Karpas-422 (cell line): ENCODE measurements around the gene ISLR. TPM values are rescaled to one million over a fixed set of nuclear protein-coding genes. Genes with fewer than 3 reads are reported as not detected.

Source experiments
- DNase-seq: peaks from one replicate; pipeline ENCODE4 v3.0.0-alpha.2; 2015
- H2AFZ ChIP-seq: fragments of 200-600 bp; sonication (generic); 2 replicates; pipeline ENCODE4 v1.6.1; 2014; ENCODE audit warnings: antibody characterized with exemption, low read length, mixed read lengths
- H3K27ac ChIP-seq: fragments of 200-600 bp; sonication (generic); 2 replicates; pipeline ENCODE4 v1.5.1; 2014; ENCODE audit warnings: mild to moderate bottlenecking, low read length, moderate library complexity
- H3K27me3 ChIP-seq: fragments of 200-600 bp; sonication (generic); 2 replicates; pipeline ENCODE4 v1.6.1; 2014; ENCODE audit warnings: low read length, mixed read lengths
- H3K36me3 ChIP-seq: fragments of 200-600 bp; sonication (generic); 2 replicates; pipeline ENCODE4 v1.6.1; 2014; ENCODE audit warnings: low read length, mixed read lengths; ENCODE audit not compliant: insufficient read depth
- H3K4me1 ChIP-seq: fragments of 200-600 bp; sonication (generic); 2 replicates; pipeline ENCODE4 v1.6.1; 2014; ENCODE audit warnings: mild to moderate bottlenecking, low read length, mixed read lengths
- H3K4me2 ChIP-seq: fragments of 200-600 bp; sonication (generic); 2 replicates; pipeline ENCODE4 v1.6.1; 2014; ENCODE audit warnings: low read length, low read depth, mild to moderate bottlenecking; ENCODE audit not compliant: poor library complexity, severe bottlenecking
- H3K4me3 ChIP-seq: fragments of 200-600 bp; sonication (generic); 2 replicates; pipeline ENCODE4 v1.5.1; 2014; ENCODE audit warnings: mild to moderate bottlenecking, antibody characterized with exemption, low read length, mixed read lengths
- H3K79me2 ChIP-seq: fragments of 200-600 bp; sonication (generic); 2 replicates; pipeline ENCODE4 v1.6.1; 2014; ENCODE audit warnings: mild to moderate bottlenecking, low read length, mixed read lengths
- H3K9ac ChIP-seq: fragments of 200-600 bp; sonication (generic); 2 replicates; pipeline ENCODE4 v1.6.0; 2014; ENCODE audit warnings: low read length
- H3K9me2 ChIP-seq: fragments of 200-600 bp; sonication (generic), shearing (Covaris generic); replicated peaks from 2 replicates; pipeline ENCODE4 v1.6.0; 2014; ENCODE audit warnings: mild to moderate bottlenecking, low read length, moderate library complexity; ENCODE audit not compliant: insufficient read depth
- H3K9me3 ChIP-seq: fragments of 300-700, 200-600 bp; sonication (generic); 2 replicates; pipeline ENCODE4 v1.6.1; 2014; ENCODE audit warnings: low read length, mixed read lengths
- H4K20me1 ChIP-seq: fragments of 200-600 bp; sonication (generic); 2 replicates; pipeline ENCODE4 v1.6.1; 2014; ENCODE audit warnings: mild to moderate bottlenecking, antibody characterized with exemption, low read length, low read depth; ENCODE audit not compliant: insufficient read depth
- total RNA-seq: library from RNA; depleted of rRNA; stranded (reverse); fragments of >200 nt; shearing (Covaris generic); gene quantifications from 2 replicates; pipeline ENCODE4 v1.2.3, GENCODE V29; 2014; ENCODE audit warnings: low replicate concordance

Gene ISLR
- total RNA-seq, 1 experiment from 2014 or later = not detected

DNA sequence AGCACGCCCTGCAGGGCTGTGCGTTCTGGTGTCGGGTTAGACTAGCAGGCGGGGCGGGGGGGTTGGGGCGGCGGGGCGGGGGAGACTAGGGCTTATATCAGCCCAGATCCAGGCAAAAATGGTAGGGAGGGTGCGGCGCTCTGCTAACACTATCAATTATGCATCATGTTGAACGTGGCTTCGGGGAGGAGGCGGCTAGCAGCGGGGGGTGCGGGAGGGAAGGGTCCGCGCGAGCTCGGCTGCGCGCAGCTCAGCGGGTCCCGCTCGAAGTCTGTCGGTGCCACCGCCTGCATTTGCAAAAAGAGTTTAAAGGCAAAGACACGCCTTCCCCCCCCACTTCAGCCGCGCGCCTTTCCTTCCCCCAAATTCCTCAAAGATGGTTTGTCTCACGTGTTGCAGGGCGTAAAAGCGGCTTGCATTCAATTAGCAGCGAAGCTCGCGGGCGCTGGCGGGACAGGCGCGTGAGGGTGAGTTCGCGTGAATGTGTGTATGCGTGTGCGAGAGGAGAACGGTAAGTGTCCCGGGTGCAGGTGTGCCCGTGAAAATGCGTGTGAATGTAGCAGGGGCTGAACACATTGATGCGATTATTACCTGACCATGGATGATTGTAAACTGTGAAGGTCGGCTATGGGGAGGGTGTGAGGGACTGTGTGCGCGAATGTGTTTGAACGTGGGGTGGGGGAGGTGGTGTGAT, 43.2 kb upstream of the ISLR start, which contains the start of gene ISLR2:
ISLR2 (plus strand) TSS at position 432 of the 694 bp plus-strand sequence. CDS start 2,169 bp downstream, outside the sequence.
- Histone ChIP-seq H3K4me2 (no peak within 1 kb of the TSS), H3K27me3 (no peaks in the 10 kb centered on the region)

DNA sequence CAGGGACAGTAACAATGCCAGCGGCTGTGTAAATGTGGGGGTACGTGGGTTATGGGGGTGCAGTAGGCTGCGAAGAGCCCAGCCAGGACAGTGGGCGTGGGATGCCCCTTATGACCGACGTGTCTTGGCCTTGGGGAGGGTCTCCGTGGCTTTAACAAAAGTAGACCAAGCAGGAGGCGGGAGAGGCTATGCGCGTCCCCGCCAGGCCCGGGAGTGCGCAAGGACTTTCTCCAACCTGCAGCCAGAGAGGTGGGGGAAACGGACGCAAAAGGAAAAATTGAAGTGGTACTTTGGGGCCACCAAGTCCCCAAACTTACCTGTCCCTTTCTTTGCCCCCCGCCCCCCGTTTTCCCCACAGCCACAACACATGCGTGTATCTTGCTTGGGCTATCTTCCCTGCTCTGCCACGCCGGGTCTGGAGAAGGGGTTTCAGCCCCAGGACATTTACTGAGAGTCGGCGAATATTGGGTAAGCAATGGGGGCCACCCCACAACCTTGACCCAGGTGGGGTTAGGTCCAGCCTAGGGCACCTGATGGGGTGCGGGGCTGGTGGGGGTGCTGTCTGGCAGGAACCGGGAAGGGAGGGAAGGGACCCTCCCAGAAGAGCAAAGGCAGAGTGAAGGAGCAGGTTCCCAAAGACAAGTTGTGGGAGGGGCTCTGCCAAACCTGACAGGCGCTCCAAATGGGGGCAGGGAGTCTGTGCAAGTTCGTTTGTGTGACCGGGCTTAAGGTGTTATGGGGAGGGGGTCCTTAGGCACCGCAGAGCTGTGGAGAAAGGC, 42.5 kb upstream of the ISLR start:
- H3K27me3 ChIP-seq = no peaks in the 10 kb centered on the region
- H3K79me2 ChIP-seq = no peaks in the 10 kb centered on the region
- no peak overlapping the region for H2AFZ ChIP-seq
- H3K9me3 ChIP-seq = no peaks in the 10 kb centered on the region
- no peak overlapping the region for H3K9ac ChIP-seq
- H3K9me2 ChIP-seq = no peaks in the 10 kb centered on the region
- no peak overlapping the region for H3K27ac ChIP-seq
- H3K4me3 ChIP-seq = no peak overlapping the region
- DNase-seq = no peak
- H3K36me3 ChIP-seq = no peaks in the 10 kb centered on the region
- no peak overlapping the region for H3K4me2 ChIP-seq
- H4K20me1 ChIP-seq = no peaks in the 10 kb centered on the region
- H3K4me1 ChIP-seq = no peaks in the 10 kb centered on the region

More for the DNA sequence above, 43.2 kb upstream of the ISLR start, which contains the start of gene ISLR2:
- Histone ChIP-seq H3K79me2 (no peaks in the 10 kb centered on the region), H3K9me2 (no peaks in the 10 kb centered on the region), H3K36me3 (no peaks in the 10 kb centered on the region), H3K9me3 (no peaks in the 10 kb centered on the region), H3K27ac (no peak within 1 kb of the TSS), H3K4me1 (no peaks in the 10 kb centered on the region), H3K9ac (no peak within 1 kb of the TSS), H4K20me1 (no peaks in the 10 kb centered on the region), H3K4me3 (no peak within 1 kb of the TSS), H2AFZ (no peak within 1 kb of the TSS)
- DNase-seq = no peak

DNA sequence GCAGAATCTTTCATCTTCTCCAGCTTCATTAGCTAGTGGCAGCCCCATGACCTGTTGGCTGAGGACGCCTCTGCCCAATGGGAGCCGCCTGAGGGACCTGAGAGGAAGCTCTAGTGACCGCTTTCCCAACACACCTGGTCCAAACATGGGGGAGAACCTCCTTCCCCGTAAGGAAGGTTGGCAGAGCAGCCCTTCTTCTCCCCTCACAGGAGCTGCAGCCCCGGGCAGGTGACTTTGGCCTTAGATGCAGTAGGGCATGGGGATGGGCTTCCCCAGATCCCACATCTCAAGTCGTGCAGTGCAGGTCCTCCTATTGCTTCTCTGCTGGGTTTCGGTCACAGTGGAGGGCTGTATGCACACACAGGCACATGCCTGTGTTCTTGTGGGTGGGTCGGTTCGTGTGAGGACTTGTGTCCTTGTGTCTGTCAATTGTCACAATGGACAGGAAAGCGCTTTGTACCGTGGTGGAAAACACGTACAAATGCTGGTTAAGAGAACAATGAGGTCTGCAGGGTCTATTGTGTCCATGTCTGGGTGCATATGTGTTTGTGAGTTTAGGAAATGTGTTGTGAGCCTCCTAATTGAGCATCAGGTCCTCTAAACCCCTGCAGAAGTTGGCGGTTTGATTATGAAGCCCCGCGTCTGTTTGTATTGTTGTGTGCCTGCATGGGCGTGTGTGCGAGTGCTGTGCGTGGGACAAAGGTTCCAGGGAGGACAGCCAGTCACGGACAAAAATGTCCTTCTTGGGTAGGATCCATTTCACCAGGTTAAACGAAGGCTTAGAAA, 41.7 kb upstream of the ISLR start:
- Histone ChIP-seq H3K79me2 (no peaks in the 10 kb centered on the region), H3K9ac (no peak overlapping the region), H3K36me3 (no peaks in the 10 kb centered on the region), H3K4me1 (no peaks in the 10 kb centered on the region), H3K9me3 (no peaks in the 10 kb centered on the region), H3K27me3 (no peaks in the 10 kb centered on the region), H2AFZ (no peak overlapping the region), H3K4me2 (no peak overlapping the region), H4K20me1 (no peaks in the 10 kb centered on the region), H3K4me3 (no peak overlapping the region), H3K27ac (no peak overlapping the region), H3K9me2 (no peaks in the 10 kb centered on the region)
- no peak for DNase-seq

DNA sequence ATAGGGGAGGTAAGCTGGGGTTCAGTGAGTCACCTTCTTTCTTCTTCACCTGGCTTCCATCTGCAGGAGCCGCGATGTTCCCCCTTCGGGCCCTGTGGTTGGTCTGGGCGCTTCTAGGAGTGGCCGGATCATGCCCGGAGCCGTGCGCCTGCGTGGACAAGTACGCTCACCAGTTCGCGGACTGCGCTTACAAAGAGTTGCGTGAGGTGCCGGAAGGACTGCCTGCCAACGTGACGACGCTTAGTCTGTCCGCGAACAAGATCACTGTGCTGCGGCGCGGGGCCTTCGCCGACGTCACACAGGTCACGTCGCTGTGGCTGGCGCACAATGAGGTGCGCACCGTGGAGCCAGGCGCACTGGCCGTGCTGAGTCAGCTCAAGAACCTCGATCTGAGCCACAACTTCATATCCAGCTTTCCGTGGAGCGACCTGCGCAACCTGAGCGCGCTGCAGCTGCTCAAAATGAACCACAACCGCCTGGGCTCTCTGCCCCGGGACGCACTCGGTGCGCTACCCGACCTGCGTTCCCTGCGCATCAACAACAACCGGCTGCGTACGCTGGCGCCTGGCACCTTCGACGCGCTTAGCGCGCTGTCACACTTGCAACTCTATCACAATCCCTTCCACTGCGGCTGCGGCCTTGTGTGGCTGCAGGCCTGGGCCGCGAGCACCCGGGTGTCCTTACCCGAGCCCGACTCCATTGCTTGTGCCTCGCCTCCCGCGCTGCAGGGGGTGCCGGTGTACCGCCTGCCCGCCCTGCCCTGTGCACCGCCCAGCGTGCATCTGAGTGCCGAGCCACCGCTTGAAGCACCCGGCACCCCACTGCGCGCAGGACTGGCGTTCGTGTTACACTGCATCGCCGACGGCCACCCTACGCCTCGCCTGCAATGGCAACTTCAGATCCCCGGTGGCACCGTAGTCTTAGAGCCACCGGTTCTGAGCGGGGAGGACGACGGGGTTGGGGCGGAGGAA, 40.5 kb upstream of the ISLR start:
- no peaks in the 10 kb centered on the region for H3K4me1 ChIP-seq
- no peak overlapping the region for H3K4me2 ChIP-seq
- H4K20me1 ChIP-seq = no peaks in the 10 kb centered on the region
- no peaks in the 10 kb centered on the region for H3K79me2 ChIP-seq
- no peak overlapping the region for H3K4me3 ChIP-seq
- H2AFZ ChIP-seq = no peak overlapping the region
- H3K9me3 ChIP-seq = no peaks in the 10 kb centered on the region
- DNase-seq = no peak
- H3K9ac ChIP-seq = no peak overlapping the region
- H3K9me2 ChIP-seq = no peaks in the 10 kb centered on the region
- H3K27me3 ChIP-seq = no peaks in the 10 kb centered on the region
- H3K36me3 ChIP-seq = no peaks in the 10 kb centered on the region
- no peak overlapping the region for H3K27ac ChIP-seq

DNA sequence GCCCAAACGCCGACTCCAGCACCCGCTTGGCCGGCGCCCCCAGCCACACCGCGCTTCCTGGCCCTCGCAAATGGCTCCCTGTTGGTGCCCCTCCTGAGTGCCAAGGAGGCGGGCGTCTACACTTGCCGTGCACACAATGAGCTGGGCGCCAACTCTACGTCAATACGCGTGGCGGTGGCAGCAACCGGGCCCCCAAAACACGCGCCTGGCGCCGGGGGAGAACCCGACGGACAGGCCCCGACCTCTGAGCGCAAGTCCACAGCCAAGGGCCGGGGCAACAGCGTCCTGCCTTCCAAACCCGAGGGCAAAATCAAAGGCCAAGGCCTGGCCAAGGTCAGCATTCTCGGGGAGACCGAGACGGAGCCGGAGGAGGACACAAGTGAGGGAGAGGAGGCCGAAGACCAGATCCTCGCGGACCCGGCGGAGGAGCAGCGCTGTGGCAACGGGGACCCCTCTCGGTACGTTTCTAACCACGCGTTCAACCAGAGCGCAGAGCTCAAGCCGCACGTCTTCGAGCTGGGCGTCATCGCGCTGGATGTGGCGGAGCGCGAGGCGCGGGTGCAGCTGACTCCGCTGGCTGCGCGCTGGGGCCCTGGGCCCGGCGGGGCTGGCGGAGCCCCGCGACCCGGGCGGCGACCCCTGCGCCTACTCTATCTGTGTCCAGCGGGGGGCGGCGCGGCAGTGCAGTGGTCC, 39.7 kb upstream of the ISLR start:
- Histone ChIP-seq H3K9me2 (no peaks in the 10 kb centered on the region), H3K9me3 (no peaks in the 10 kb centered on the region), H3K4me2 (no peak overlapping the region), H3K9ac (no peak overlapping the region), H2AFZ (no peak overlapping the region), H3K27ac (no peak overlapping the region), H3K4me1 (no peaks in the 10 kb centered on the region), H3K27me3 (no peaks in the 10 kb centered on the region), H3K36me3 (no peaks in the 10 kb centered on the region), H3K79me2 (no peaks in the 10 kb centered on the region), H4K20me1 (no peaks in the 10 kb centered on the region), H3K4me3 (no peak overlapping the region)
- no peak for DNase-seq

- no peak overlapping the region for H3K4me3 ChIP-seq
- H3K36me3 ChIP-seq = no peaks in the 10 kb centered on the region
- H3K27ac ChIP-seq = no peak overlapping the region
- no peaks in the 10 kb centered on the region for H3K9me2 ChIP-seq
- H3K4me1 ChIP-seq = no peaks in the 10 kb centered on the region
- H3K9ac ChIP-seq = no peak overlapping the region
- no peak for DNase-seq
- no peak overlapping the region for H2AFZ ChIP-seq
- no peaks in the 10 kb centered on the region for H3K27me3 ChIP-seq
- H3K9me3 ChIP-seq = no peaks in the 10 kb centered on the region
- no peaks in the 10 kb centered on the region for H4K20me1 ChIP-seq
- H3K4me2 ChIP-seq = no peak overlapping the region
- no peaks in the 10 kb centered on the region for H3K79me2 ChIP-seq
Observed at GRCh38 chr15:74134387-74135027, 39.0 kb upstream of the ISLR start.

DNA sequence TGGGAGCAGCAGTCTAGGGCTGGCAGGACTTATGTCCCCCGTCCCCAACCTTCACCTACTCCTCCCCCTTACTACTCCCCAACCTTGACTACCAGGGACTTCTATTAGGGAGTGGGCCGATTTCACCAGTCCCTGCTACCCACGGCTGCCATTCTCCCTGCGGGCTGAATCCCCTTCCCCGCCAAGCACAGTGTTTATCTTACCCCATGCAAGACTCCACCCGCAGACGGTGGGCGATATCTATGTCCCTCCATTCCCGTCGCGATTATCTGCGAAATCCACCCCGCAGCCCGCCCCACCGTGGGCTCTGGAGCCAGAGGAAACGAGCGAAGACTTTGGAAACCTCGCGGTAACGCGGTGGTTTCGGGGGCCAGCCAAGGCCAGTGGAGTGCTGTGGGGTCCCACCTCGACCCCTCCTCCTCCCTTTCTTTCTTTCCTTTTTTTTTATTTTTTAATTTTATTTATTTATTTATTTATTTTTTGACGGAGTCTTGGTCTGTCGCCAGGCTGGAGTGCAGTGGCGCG, 38.4 kb upstream of the ISLR start:
- Histone ChIP-seq H3K79me2 (no peaks in the 10 kb centered on the region), H3K9me2 (no peaks in the 10 kb centered on the region), H3K27ac (no peak overlapping the region), H3K27me3 (no peaks in the 10 kb centered on the region), H3K4me3 (no peak overlapping the region), H3K36me3 (no peaks in the 10 kb centered on the region), H3K4me2 (no peak overlapping the region), H2AFZ (no peak overlapping the region), H3K9me3 (no peaks in the 10 kb centered on the region), H4K20me1 (no peaks in the 10 kb centered on the region), H3K9ac (no peak overlapping the region), H3K4me1 (no peaks in the 10 kb centered on the region)
- DNase-seq = no peak
